HG02798 (cell line): ENCODE measurements around the gene PAN3.

ENCODE experiments used
- ATAC-seq: cut with Tn5 transposase; IDR thresholded peaks from one replicate; pipeline ENCODE4 v1.9.1; 2021; ENCODE audit warnings: mild to moderate bottlenecking; ENCODE audit not compliant: unreplicated experiment, poor library complexity

PAN3 gene

DNA sequence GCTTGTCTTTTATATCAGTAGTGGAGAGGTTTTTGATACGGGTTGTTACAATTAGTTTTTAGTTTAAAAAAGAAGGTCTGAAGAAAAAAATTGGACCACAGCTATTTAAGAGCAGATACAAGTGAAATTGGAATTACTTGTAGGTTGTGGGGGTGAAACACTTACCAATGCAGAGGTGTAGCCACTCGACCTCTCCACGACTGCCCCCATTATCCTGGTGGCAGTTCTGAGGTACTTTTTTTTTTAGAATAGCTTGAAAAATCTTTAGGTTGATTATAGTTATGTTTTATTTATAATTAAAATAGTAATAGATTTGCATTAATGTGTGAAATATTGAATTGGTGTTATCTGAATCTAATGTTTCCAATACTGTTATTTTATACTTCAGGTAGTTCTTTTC is 60.7 kb downstream of the PAN3 start:
- ATAC-seq: no peak

DNA sequence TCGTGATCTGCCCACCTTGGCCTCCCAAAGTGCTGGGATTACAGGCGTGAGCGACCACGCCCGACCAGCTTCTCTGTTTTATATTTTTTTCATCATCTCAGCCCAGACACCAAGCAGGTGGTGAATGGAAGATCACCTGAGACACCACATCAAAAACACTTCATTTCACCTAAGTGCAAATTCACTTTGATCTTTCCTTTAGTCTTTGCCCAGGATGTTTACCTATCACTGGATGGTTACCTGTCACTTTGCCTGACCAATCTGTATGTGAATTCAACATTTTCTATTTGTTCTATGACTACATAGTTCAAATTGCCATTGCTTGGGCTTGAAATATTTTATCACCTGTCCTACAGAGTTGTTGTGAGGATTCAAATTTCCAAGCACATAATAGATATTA is 65.7 kb downstream of the PAN3 start:
- ATAC-seq: no peak

DNA sequence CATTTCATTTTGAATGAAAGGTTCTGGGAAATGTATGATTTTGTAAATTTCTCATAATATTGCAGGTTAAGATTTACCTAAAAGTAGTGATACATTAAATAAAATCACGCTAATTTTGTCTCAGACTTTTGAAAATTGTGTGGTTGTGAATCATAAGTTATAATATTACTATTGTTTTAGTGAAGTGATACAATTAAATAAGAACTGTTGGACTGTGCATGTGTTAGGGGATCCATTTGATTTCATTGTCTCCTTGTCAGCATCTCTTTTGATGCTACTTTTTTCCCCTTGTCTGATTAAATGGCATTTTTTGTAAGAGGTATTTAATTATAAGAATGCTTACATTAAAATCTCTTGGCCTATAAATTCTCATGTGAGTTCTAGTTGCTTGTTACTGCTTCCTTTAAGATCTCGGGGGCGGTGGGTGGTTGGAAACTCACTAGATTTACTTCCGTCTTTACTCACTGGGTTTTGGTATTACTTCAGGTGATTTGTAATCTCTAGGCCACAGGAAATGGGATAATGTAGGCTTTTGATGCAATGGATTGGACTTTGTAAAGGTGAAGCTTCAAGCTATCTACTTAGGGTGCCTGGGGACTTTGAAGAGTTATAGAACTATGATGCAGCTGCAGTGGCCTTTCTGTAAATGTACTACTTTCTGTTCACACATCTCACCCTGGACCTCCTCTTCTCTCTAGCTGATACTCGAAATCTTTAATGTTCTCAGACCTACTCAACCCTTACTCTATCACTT is 66.5 kb downstream of the PAN3 start:
- no peak for ATAC-seq

DNA sequence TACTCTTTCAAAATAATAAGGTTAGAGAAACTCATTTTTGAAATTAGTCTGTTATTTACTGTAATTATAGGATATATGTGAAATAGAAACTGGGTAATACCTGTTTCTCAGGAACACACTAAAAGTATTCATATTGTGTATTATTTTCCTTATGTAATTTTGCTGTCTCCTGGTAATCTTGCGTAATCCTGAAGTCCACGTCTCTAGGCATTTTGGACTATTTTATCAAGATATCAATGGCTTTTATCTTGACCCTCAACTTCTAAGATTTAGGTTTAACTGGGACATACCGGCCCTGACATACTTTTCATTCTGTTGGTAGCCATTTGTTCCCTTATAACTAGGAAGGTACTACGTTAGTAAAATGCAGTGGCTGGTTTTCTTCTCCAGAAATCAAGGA is 80.3 kb downstream of the PAN3 start:
- no peak for ATAC-seq

DNA sequence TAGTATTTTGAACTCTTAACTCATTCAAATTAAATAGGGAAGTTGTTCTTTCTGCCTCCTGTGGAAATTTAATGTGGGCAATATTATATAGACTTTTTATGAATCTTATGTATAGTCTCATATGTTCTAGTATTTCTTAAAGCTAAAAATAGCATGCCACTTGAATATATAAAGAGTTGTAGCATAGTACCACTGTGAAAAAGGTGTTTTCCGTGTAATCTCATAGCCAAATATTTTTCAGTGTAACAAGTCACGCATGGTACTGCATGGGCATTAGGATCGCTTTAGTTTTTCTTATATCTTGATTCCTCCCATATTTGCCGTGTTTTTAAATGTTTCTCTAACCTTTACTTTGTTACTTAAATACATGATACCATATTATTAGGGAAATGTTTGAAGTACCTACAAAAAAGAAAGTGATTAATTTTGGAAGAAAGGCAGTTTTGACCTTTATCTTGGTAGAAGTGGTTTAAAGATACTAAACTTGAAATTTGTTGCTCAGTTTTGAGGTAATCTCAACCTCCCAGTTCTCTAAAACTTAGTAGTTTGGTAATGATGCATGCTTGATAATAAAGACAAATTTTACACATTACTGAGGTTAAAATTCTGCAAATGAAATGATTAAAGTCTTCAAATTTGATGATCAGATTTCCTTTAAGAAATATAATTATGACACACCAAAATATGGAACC is 81.2 kb downstream of the PAN3 start:
- ATAC-seq: no peak

DNA sequence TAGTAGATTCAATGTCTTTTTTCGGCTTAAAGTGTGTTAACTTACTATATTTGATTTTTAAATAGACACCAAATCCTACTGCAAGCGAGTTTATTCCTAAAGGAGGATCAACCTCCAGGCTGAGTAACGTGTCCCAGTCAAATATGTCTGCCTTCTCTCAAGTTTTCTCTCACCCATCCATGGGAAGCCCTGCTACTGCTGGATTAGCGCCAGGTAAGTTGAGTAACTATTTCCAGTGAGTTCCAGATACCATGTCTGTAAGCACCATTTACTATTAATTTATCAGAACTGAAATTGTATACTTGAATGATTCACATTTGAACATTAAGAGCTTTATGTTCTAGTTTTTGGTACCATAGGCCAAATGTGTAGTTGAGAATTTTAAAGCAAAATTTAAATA is 81.8 kb downstream of the PAN3 start:
- ATAC-seq: no peak

DNA sequence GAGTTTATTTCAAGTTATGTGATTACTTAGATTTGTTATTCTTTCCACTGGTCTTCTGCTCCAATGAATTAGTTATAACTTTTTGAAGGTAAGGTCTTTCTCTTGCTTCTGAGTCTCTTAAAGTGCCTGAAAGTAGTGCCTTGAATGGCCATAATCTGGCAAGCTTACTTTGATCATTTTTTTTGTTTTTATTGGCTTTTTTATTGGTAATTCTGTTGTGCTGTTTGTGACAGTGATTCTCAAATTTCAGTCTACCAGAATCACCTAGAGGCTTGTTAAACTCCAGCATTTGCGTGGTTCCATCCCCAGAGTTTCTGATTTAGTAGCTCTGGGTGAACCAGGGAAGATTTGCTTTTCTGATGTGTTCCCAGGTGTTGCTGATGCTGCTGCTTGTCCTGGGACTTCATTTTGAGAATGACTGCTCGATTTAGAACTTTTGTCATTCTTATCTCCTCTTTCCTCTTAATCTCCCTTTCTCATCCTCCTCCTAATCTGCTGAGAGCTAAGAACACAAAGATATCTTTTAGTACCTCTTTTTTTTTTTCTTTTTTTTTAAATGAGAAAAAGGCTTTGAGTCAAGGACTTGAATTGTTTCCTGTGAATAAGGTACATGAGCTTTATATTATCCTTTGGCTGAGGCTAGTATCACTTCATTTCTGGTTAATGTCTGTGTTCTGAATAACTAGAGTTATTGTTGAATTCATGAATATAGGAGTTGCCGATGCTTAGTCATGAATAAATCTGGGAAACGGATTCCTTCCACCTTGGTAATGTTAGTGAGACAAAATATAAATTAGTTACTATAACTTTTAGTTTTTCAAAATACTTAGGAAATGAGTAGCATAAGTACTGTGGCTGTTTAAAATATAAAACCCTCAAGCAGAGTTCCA is 91.4 kb downstream of the PAN3 start:
- no peak for ATAC-seq

DNA sequence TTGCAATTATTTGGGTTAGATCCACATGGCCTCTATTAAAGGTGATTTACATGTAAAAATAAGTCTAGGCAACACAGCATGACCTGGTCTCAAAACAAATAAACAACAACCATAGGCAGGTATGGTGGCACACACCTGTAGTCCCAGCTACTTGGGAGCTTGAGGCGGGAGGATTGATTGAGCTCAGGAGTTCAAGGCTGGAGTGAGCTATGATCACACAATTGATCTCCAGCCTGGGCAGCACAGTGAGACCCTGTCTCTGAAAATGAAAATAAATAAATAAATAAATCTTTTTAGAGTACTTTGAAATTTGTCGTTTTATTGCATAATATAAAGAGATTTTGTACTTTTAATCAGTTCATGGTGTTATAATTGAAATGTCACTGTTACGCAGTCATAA is 93.3 kb downstream of the PAN3 start:
- no peak for ATAC-seq

DNA sequence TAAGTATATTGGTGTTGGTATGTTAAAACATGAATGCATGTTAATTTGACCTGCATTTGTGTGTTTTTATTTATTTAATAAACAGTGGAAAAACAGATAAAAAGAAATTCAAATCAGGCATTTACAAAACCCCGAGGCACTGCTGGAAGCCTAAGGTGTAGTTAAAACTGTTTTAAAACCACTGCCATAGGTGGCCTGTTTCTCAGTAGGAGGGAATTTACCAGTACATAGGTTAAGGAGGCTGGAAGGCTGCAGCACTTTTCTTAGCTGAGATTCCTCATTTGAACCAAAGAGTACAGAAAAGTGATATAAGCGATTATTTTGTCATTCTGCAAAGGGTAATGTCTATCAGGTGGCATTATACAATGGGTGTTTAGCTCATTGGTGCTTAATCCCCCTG is 99.6 kb downstream of the PAN3 start:
- no peak for ATAC-seq

DNA sequence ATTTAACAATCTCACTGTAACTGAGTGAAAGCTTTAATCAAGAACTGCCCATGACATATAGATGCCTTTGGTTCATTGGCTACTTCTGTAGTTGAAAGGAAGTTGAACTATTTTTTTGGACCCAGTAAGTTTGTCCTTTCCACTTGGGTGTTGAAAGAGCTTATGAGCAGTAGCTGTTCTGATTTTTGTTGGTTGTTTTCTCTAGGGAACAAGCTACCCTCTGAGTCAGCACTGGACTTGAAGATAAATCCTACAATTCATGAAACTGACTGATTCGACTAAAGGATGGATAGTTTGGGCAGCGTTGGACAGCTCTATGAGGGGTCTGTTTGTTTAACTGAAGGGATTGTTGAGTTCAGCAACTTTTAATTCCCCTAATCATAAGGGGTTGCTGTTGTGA is 101.0 kb downstream of the PAN3 start:
- no peak for ATAC-seq

DNA sequence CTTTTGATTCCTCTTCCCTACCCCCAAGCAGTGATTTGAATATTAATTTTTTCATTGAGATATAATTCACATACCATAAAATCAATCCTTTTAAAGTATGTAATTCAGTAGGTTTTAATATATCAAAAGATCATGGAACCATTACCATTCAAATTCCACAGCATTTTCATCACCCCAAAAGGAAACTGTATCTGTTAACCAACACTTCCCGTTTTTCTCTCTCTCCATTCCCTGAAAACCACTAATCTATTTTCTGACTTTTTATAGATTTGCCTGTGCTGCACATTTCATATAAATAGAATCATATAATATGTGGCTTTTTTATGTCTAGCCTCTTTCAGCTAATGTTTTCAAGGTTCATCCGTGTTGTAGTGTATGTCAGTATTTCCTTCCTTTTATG is 107.1 kb downstream of the PAN3 start:
- ATAC-seq: no peak

DNA sequence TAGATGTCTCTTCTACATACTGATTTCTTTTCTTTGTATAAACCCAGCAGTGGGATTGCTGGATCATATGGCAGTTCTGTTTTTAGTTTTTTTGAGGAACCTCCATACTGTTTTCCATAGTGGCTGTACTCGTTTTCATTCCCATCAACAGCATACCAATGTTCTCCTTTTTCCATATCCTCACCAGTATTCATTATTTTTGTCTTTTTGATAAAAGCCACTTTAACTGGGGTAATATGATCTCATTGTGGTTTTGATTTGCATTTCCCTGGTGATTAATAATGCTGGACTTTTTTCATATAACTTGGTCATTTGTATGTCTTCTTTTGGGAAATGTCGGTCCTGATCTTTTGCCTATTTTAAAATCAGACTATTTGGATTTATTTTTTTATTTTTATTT is 108.5 kb downstream of the PAN3 start:
- no peak for ATAC-seq

DNA sequence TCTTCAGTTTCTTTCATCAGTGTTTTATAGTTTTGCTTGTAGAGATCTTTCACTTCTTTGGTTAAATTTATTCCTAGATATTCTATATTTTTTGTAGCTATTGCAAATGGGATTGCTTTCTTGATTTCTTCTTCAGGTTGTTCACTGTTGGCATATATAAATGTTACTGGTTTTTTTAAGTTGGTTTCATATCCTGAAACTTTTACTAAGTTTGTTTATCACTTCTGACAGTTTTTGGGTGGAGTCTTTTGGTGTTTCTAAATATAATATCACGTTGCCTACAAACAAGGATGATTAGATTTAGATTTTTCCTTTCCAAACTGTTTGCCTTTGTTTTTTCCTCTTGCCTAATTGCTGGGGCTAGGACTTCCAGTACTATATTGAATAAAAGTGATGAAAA is 109.7 kb downstream of the PAN3 start:
- ATAC-seq: no peak

DNA sequence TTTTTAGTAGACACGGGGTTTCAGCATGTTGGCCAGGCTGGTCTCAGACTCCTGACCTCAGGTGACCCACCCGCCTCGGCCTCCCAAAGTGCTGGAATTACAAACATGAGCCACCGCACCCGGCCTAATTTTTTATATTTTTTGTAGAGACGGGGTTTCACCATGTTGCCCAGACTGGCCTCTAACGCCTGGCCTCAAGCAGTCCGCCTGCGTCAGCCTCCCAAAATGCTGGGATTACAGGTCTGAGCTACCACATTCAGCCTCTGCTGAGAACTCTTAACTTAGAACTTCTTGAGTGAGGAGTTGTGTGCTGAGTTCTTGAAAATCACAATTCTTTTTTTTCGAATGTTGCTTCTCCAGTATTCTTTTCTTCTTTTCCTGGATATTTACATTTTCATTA is 112.2 kb downstream of the PAN3 start:
- ATAC-seq: no peak

DNA sequence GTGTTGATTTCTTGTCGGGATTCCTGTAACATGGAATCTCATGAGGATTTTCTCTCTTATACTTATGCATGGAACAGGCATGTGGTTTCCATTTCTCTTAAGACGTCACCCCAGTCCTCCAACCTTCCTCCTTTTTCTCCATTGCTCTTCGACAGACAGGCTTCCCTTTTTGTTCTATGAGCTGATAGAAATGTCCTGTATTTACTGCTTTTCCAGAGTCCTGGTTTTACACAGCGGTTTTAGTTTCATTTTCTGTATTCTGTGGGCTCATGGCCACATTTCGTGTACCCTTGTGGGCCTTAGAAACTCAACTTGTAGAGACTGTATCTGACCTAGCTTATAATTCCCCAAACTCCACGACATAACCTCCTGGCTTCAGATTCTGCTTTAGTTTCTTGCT is 113.1 kb downstream of the PAN3 start:
- no peak for ATAC-seq

DNA sequence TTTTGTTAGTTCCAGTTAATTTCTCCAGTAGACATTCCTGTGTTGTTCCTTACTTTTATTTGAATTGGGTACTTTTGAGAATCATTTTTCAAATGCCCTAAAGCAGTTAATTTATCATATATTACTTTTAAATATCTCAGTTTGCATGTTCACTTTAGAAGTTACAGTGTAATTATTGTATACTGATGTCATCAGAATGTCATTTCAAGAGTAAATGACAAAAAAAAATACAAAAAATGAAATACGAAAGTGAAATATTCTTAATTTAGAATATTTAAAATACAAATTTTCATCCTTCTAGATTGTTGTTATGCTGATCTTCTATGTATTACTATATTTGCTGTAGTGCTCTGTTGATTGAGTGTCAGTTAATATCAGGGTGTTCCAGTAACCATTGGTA is 114.2 kb downstream of the PAN3 start:
- no peak for ATAC-seq

DNA sequence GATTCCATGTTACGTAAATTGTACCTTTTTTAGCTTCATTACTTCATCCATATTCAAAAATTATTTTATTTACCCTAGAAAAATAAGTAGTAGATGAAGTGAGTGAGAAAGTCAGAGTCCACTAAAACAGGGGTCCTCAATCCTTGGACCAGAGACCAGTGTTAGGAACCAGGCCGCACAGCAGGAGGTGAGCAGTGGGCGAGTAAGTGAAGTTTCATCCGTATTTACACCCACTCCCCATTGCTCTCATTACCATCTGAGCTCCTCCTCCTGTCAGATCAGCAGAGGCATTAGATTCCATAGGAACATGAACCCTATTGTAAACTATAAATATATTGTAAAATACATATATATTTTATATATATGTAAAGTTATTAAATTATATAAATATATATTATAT is 119.0 kb downstream of the PAN3 start:
- ATAC-seq: no peak

DNA sequence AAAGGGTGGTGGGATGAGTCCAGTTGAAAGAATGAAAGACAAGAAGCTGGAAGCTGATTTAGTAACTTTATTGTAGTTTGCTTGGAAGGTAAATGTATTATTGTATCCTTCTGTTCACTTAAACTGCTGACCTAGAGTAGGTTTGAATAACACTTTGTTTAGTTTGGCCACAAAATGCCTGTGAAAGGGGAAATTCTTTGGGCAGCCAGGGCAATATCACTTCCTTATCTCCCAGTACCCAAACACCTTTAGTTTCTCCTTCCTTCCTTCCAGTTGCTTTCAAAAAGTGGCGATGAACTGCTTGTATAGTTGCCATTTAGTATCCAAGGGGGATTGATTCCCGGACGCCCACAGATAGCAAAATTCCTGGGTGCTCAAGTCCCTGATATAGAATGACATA is 120.1 kb downstream of the PAN3 start:
- ATAC-seq: no peak

DNA sequence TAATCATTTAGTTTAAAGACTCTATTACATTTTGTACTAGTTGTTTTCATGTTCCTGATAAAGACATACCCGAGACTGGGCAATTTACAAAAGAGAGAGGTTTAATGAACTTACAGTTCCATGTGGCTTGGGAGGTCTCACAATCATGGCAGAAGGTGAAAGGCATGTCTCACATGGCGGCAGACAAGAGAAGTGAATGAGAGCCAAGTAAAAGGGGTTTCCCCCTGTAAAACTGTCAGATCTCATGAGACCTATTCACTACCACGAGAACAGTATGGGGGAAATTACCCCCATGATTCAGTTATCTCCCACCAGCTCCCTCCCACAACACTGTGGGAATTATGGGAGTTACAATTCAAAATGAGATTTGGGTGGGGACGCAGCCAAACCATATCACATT is 129.2 kb downstream of the PAN3 start:
- ATAC-seq: no peak

DNA sequence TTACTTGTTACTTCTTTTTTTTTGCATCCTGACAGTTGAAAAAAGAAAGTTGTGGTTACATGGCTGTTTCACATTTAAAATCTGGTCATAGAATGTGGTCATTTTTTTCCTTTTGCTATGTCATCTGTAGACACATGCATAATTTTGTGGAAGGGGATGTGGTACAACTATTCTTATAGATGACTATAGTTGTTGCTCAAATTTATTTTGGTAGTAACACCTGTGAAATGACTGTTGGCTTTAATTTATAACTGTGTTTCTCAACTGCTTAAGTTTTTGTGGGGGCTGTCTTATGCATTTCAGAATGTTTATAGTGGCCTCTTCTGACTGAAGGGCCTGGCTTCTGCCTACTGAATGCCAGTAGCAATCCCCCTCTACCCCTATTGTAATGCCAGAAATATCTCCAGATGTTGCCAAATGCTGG is 130.5 kb downstream of the PAN3 start:
- peak; percentile 98 for ATAC-seq
